Activated CD4-positive, alpha-beta T cell treated with anti-CD3 and anti-CD28 coated beads, Interleukin-2, amount 10 ng/mL, durations not matched to agents 7 days and 5 days (primary cell): ENCODE data around the gene KRTAP11-1. TPM values are rescaled to one million over a fixed set of nuclear protein-coding genes. Genes with fewer than 3 reads are reported as not detected.

ENCODE experiments used
- CTCF ChIA-PET: fragments of 350-600 bp; sonication (Branson Sonifier 250); formaldehyde crosslinking; loops from one replicate; lab custom pipeline; 2021; ENCODE audit warnings: antibody characterized with exemption; lab: Charles Lee
- POLR2A ChIA-PET: fragments of 350-600 bp; sonication (Branson Sonifier 250); formaldehyde crosslinking; loops from one replicate; lab custom pipeline; 2021; ENCODE audit warnings: antibody characterized with exemption; lab: Charles Lee
- DNase-seq: peaks from one replicate; pipeline ENCODE4 v3.0.0-alpha.2; 2020
- H3K27ac Mint-ChIP-seq: one replicate; pipeline ENCODE4 v1.8.0; 2021; ENCODE audit warnings: mild to moderate bottlenecking, moderate library complexity, mixed read lengths
- H3K27me3 Mint-ChIP-seq: one replicate; pipeline ENCODE4 v1.8.0; 2021; ENCODE audit warnings: mixed read lengths
- H3K36me3 Mint-ChIP-seq: one replicate; pipeline ENCODE4 v1.8.0; 2021; ENCODE audit warnings: low read depth, mixed read lengths
- H3K4me1 Mint-ChIP-seq: one replicate; pipeline ENCODE4 v1.8.0; 2021; ENCODE audit warnings: mixed read lengths
- H3K4me3 Mint-ChIP-seq: one replicate; pipeline ENCODE4 v1.8.0; 2021; ENCODE audit warnings: mild to moderate bottlenecking, moderate library complexity, mixed read lengths
- H3K9me3 Mint-ChIP-seq: one replicate; pipeline ENCODE4 v1.8.0; 2021; ENCODE audit warnings: mixed read lengths
- total RNA-seq, 2 experiments: library from RNA; stranded (reverse); gene quantifications; one replicate each; pipeline ENCODE4 v1.2.3, GENCODE V29; 2021

Gene KRTAP11-1
- total RNA-seq, 2 experiments from 2014 or later: not detected

- ChIA-PET CTCF (interaction anchor here (1.4 kb wide), 1 partner anchor 12 kb away, joined by 3 read pairs; no protein-coding TSS in a partner anchor), POLR2A (no interaction called here)
- H3K4me1 Mint-ChIP-seq: no peaks in the 10 kb centered on the region
- DNase-seq: peak; percentile 51
- H3K9me3 Mint-ChIP-seq: peaks cover 3% of the 10 kb centered on the region
- no peak overlapping the region for H3K27ac Mint-ChIP-seq
- no peak overlapping the region for H3K4me3 Mint-ChIP-seq
- H3K36me3 Mint-ChIP-seq: no peaks in the 10 kb centered on the region
- H3K27me3 Mint-ChIP-seq: peaks cover 8% of the 10 kb centered on the region
Observed at GRCh38 chr21:30831194-30831765, 50.1 kb downstream of the KRTAP11-1 start.

Other genes starting within 250 kb of the KRTAP11-1 start
- gene KRTAP20-2, start 246.4 kb downstream of the KRTAP11-1 start, total RNA-seq: not detected
- gene KRTAP20-3, start 238.7 kb downstream of the KRTAP11-1 start, total RNA-seq: not detected
- not detected for gene KRTAP21-3, start 162.8 kb downstream of the KRTAP11-1 start, total RNA-seq
- not detected for gene KRTAP21-2, start 134.3 kb downstream of the KRTAP11-1 start, total RNA-seq
- gene KRTAP21-1, start 126.2 kb downstream of the KRTAP11-1 start, total RNA-seq: not detected
- gene KRTAP8-1, start 68.3 kb downstream of the KRTAP11-1 start, total RNA-seq: not detected
- not detected for gene KRTAP7-1, start 51.8 kb downstream of the KRTAP11-1 start, total RNA-seq
- not detected for gene KRTAP19-8, start 156.9 kb upstream of the KRTAP11-1 start, total RNA-seq